GM23338 (cell line): ENCODE data around the gene TMEM178B. TPM values are rescaled to one million over a fixed set of nuclear protein-coding genes. Genes with fewer than 3 reads are reported as not detected.

ENCODE experiments used
- ATAC-seq: fragments of 200-7000 bp; cut with Tn5 transposase; 3 replicates; pipeline ENCODE4 v1.9.1; 2020
- DNase-seq: peaks from one replicate; pipeline ENCODE4 v3.0.0-alpha.2; 2015; ENCODE audit warnings: low spot score
- H2AFZ ChIP-seq: fragments of 200-600 bp; sonication (generic); 2 replicates; pipeline ENCODE4 v1.8.0; 2016; ENCODE audit warnings: antibody characterized with exemption, mild to moderate bottlenecking, moderate library complexity
- H3F3A ChIP-seq: fragments of 200-600 bp; sonication (generic); replicated peaks from 2 replicates; pipeline ENCODE4 v1.8.0; 2017; ENCODE audit warnings: antibody characterized with exemption, mixed run types, low read depth
- H3K27ac ChIP-seq: fragments of 200-600 bp; sonication (generic); 2 replicates; pipeline ENCODE4 v1.6.1; 2016; ENCODE audit warnings: low read depth
- H3K27me3 ChIP-seq: fragments of 200-600 bp; sonication (generic); 2 replicates; pipeline ENCODE4 v1.8.0; 2016; ENCODE audit warnings: mild to moderate bottlenecking, mixed run types, moderate library complexity; ENCODE audit not compliant: insufficient read depth
- H3K36me3 ChIP-seq: fragments of 200-600 bp; sonication (generic); 2 replicates; pipeline ENCODE4 v1.8.0; 2016; ENCODE audit warnings: mild to moderate bottlenecking; ENCODE audit not compliant: insufficient read depth
- H3K4me1 ChIP-seq: fragments of 200-600 bp; sonication (generic); 2 replicates; pipeline ENCODE4 v1.8.0; 2016; ENCODE audit warnings: mild to moderate bottlenecking, moderate library complexity; ENCODE audit not compliant: insufficient read depth
- H3K4me2 ChIP-seq: fragments of 200-600 bp; sonication (generic); 2 replicates; pipeline ENCODE4 v1.7.1; 2017; ENCODE audit warnings: mixed run types
- H3K4me3 ChIP-seq: fragments of 200-600 bp; sonication (generic); 2 replicates; pipeline ENCODE4 v1.6.1; 2016; ENCODE audit warnings: mixed run types
- H3K79me2 ChIP-seq: fragments of 200-600 bp; sonication (generic); replicated peaks from 2 replicates; pipeline ENCODE4 v1.8.0; 2017; ENCODE audit warnings: mild to moderate bottlenecking; ENCODE audit not compliant: insufficient read depth
- H3K9me2 ChIP-seq: fragments of 200-600 bp; sonication (generic); 2 replicates; pipeline ENCODE4 v1.8.0; 2017; ENCODE audit not compliant: insufficient read depth
- H4K20me1 ChIP-seq: fragments of 200-600 bp; sonication (generic); replicated peaks from 2 replicates; pipeline ENCODE4 v1.8.0; 2017; ENCODE audit warnings: mild to moderate bottlenecking; ENCODE audit not compliant: insufficient read depth
- H3K27ac Mint-ChIP-seq: 2 replicates; pipeline ENCODE4 v1.8.0; 2020; ENCODE audit warnings: inconsistent platforms, mild to moderate bottlenecking, moderate library complexity, mixed read lengths
- H3K27me3 Mint-ChIP-seq: 3 replicates; pipeline ENCODE4 v1.8.0; 2022; ENCODE audit warnings: low read depth, mild to moderate bottlenecking, moderate library complexity, mixed read lengths, inconsistent platforms; ENCODE audit not compliant: insufficient read depth, poor library complexity
- H3K36me3 Mint-ChIP-seq: 3 replicates; pipeline ENCODE4 v1.8.0; 2021; ENCODE audit warnings: low read depth, mild to moderate bottlenecking, inconsistent platforms, moderate library complexity, mixed read lengths
- H3K4me1 Mint-ChIP-seq: 3 replicates; pipeline ENCODE4 v1.8.0; 2020; ENCODE audit warnings: mild to moderate bottlenecking, inconsistent platforms, mixed read lengths
- H3K4me3 Mint-ChIP-seq: 3 replicates; pipeline ENCODE4 v1.8.0; 2021; ENCODE audit warnings: moderate library complexity, mild to moderate bottlenecking, inconsistent platforms, mixed read lengths
- H3K9me3 Mint-ChIP-seq: 3 replicates; pipeline ENCODE4 v1.8.0; 2020; ENCODE audit warnings: moderate library complexity, mild to moderate bottlenecking, inconsistent platforms, mixed read lengths
- CREB1 ChIP-seq: fragments of 250-450 bp; sonication (Bioruptor Pico); IDR thresholded peaks from 2 replicates; pipeline ENCODE4 v1.5.0; 2020; ENCODE audit warnings: low read depth, mild to moderate bottlenecking, moderate library complexity
- EZH2 ChIP-seq: fragments of 200-600 bp; sonication (generic); IDR thresholded peaks from one replicate; pipeline ENCODE4 v1.8.0; 2017; ENCODE audit warnings: antibody characterized with exemption, mild to moderate bottlenecking, low read depth; ENCODE audit not compliant: unreplicated experiment
- EZH2phosphoT487 ChIP-seq: fragments of 200-600 bp; sonication (generic); IDR thresholded peaks from one replicate; pipeline ENCODE4 v1.8.1; 2018; ENCODE audit warnings: antibody characterized with exemption; ENCODE audit not compliant: unreplicated experiment
- JUNB ChIP-seq: IDR thresholded peaks from one replicate; pipeline ENCODE4 v1.6.1; 2016; ENCODE audit warnings: antibody characterized with exemption; ENCODE audit not compliant: unreplicated experiment
- NANOG ChIP-seq: IDR thresholded peaks from 2 replicates; pipeline ENCODE4 v1.6.1; 2016; ENCODE audit warnings: antibody characterized with exemption, borderline replicate concordance
- POLR2AphosphoS5 ChIP-seq: IDR thresholded peaks from 2 replicates; pipeline ENCODE4 v1.6.1; 2016; ENCODE audit warnings: antibody characterized with exemption, low read depth
- STAT1 ChIP-seq: IDR thresholded peaks from one replicate; pipeline ENCODE4 v1.6.1; 2016; ENCODE audit warnings: antibody characterized with exemption; ENCODE audit not compliant: unreplicated experiment
- polyA plus RNA-seq: library from polyadenylated mRNA; unstranded; fragments of >200 nt; fragmentation: Nextera tagmentation; extraction: Ambion mirVana; gene quantifications from 2 replicates; pipeline ENCODE4 v1.2.1, GENCODE V29; 2016
- total RNA-seq: library from RNA; depleted of rRNA; stranded (reverse); fragments of >200 nt; shearing (Covaris generic); gene quantifications from 2 replicates; pipeline ENCODE4 v1.2.3, GENCODE V29; 2014
- TF ChIP-seq, protein P1 (sequence below): IDR thresholded peaks from one replicate; pipeline ENCODE4 v1.6.1; 2018; ENCODE audit warnings: antibody characterized with exemption; ENCODE audit not compliant: unreplicated experiment
- TF ChIP-seq, protein P2 (sequence below), 2 experiments: fragments of 200-600 bp in 1 of 2; sonication (generic) in 1 of 2; conservative IDR thresholded peaks; 2 replicates each; pipeline versions ENCODE4 v1.5.1 to v1.6.1; 2016 to 2017; ENCODE audit warnings: antibody characterized with exemption in 2 of 2, low read depth in 2 of 2, mild to moderate bottlenecking in 2 of 2, moderate library complexity in 1 of 2
- TF ChIP-seq, protein P3 (sequence below): fragments of 250-450 bp; sonication (Bioruptor Pico); IDR thresholded peaks from 2 replicates; pipeline ENCODE4 v1.5.0; 2020; ENCODE audit warnings: mild to moderate bottlenecking, moderate library complexity

The TMEM178B gene
- total and polyA plus RNA-seq, 2 experiments from 2014 or later, result 4.9 to 15.6 TPM

DNA sequence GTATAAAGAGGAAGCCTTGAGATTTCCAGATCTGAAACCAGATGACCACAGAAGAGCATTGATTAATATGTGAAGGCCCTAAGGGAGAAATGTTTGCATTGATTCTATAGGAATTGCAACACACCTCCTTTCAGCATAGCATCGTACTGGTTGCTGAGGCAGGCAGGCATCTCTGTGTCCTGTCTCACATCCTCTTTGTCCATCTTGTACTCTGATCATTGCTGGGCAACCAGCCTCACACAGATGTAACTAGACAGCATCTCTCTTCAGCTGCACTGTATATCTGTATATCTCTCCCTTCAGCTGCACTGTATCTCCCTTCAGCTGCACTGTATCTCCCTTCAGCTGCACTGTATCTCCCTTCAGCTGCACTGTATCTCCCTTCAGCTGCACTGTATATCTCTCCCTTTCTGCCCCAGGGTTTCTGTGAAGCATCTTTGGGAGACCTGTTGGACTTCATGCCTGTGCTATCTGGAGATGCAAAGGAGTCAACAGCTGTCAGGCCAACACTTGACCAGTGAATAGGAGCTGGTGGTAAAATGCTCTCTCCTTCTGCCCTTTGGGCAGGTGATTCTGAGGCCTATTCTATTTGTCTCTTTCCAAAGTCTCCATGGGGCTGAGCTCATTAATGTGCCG, 40.3 kb downstream of the TMEM178B start:
- Histone ChIP-seq H4K20me1 (no peaks in the 10 kb centered on the region; the same call in 1 of the 2 replicates), H3K9me2 (0 out of 2 replicates have a peak, but pooled peaks cover 3% of the 10 kb centered on the region), H2AFZ (no peak overlapping the region), H3F3A (no peaks in the 10 kb centered on the region), H3K4me3 (no peak overlapping the region), H3K27ac (no peak overlapping the region), H3K4me2 (no peak overlapping the region), H3K36me3 (no peaks in the 10 kb centered on the region), H3K79me2 (peaks cover 35% of the 10 kb centered on the region), H3K27me3 (no peaks in the 10 kb centered on the region), H3K4me1 (peaks cover 11% of the 10 kb centered on the region)
- H3K27ac Mint-ChIP-seq, result no peak overlapping the region
- TF ChIP-seq STAT1, result no peak
- TF ChIP-seq, protein P1, sequence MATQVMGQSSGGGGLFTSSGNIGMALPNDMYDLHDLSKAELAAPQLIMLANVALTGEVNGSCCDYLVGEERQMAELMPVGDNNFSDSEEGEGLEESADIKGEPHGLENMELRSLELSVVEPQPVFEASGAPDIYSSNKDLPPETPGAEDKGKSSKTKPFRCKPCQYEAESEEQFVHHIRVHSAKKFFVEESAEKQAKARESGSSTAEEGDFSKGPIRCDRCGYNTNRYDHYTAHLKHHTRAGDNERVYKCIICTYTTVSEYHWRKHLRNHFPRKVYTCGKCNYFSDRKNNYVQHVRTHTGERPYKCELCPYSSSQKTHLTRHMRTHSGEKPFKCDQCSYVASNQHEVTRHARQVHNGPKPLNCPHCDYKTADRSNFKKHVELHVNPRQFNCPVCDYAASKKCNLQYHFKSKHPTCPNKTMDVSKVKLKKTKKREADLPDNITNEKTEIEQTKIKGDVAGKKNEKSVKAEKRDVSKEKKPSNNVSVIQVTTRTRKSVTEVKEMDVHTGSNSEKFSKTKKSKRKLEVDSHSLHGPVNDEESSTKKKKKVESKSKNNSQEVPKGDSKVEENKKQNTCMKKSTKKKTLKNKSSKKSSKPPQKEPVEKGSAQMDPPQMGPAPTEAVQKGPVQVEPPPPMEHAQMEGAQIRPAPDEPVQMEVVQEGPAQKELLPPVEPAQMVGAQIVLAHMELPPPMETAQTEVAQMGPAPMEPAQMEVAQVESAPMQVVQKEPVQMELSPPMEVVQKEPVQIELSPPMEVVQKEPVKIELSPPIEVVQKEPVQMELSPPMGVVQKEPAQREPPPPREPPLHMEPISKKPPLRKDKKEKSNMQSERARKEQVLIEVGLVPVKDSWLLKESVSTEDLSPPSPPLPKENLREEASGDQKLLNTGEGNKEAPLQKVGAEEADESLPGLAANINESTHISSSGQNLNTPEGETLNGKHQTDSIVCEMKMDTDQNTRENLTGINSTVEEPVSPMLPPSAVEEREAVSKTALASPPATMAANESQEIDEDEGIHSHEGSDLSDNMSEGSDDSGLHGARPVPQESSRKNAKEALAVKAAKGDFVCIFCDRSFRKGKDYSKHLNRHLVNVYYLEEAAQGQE, result no peak
- no peak for TF ChIP-seq EZH2phosphoT487
- no peak for TF ChIP-seq JUNB
- TF ChIP-seq CREB1, result no peak
- no peak for TF ChIP-seq NANOG
- TF ChIP-seq, protein P2, sequence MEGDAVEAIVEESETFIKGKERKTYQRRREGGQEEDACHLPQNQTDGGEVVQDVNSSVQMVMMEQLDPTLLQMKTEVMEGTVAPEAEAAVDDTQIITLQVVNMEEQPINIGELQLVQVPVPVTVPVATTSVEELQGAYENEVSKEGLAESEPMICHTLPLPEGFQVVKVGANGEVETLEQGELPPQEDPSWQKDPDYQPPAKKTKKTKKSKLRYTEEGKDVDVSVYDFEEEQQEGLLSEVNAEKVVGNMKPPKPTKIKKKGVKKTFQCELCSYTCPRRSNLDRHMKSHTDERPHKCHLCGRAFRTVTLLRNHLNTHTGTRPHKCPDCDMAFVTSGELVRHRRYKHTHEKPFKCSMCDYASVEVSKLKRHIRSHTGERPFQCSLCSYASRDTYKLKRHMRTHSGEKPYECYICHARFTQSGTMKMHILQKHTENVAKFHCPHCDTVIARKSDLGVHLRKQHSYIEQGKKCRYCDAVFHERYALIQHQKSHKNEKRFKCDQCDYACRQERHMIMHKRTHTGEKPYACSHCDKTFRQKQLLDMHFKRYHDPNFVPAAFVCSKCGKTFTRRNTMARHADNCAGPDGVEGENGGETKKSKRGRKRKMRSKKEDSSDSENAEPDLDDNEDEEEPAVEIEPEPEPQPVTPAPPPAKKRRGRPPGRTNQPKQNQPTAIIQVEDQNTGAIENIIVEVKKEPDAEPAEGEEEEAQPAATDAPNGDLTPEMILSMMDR (conservative IDR thresholded peaks at IDR 0.05; ENCODE audit: low read depth in 2 of 2), result no peak
- TF ChIP-seq EZH2, result no peak
- TF ChIP-seq POLR2AphosphoS5, result no peak
- TF ChIP-seq, protein P3, sequence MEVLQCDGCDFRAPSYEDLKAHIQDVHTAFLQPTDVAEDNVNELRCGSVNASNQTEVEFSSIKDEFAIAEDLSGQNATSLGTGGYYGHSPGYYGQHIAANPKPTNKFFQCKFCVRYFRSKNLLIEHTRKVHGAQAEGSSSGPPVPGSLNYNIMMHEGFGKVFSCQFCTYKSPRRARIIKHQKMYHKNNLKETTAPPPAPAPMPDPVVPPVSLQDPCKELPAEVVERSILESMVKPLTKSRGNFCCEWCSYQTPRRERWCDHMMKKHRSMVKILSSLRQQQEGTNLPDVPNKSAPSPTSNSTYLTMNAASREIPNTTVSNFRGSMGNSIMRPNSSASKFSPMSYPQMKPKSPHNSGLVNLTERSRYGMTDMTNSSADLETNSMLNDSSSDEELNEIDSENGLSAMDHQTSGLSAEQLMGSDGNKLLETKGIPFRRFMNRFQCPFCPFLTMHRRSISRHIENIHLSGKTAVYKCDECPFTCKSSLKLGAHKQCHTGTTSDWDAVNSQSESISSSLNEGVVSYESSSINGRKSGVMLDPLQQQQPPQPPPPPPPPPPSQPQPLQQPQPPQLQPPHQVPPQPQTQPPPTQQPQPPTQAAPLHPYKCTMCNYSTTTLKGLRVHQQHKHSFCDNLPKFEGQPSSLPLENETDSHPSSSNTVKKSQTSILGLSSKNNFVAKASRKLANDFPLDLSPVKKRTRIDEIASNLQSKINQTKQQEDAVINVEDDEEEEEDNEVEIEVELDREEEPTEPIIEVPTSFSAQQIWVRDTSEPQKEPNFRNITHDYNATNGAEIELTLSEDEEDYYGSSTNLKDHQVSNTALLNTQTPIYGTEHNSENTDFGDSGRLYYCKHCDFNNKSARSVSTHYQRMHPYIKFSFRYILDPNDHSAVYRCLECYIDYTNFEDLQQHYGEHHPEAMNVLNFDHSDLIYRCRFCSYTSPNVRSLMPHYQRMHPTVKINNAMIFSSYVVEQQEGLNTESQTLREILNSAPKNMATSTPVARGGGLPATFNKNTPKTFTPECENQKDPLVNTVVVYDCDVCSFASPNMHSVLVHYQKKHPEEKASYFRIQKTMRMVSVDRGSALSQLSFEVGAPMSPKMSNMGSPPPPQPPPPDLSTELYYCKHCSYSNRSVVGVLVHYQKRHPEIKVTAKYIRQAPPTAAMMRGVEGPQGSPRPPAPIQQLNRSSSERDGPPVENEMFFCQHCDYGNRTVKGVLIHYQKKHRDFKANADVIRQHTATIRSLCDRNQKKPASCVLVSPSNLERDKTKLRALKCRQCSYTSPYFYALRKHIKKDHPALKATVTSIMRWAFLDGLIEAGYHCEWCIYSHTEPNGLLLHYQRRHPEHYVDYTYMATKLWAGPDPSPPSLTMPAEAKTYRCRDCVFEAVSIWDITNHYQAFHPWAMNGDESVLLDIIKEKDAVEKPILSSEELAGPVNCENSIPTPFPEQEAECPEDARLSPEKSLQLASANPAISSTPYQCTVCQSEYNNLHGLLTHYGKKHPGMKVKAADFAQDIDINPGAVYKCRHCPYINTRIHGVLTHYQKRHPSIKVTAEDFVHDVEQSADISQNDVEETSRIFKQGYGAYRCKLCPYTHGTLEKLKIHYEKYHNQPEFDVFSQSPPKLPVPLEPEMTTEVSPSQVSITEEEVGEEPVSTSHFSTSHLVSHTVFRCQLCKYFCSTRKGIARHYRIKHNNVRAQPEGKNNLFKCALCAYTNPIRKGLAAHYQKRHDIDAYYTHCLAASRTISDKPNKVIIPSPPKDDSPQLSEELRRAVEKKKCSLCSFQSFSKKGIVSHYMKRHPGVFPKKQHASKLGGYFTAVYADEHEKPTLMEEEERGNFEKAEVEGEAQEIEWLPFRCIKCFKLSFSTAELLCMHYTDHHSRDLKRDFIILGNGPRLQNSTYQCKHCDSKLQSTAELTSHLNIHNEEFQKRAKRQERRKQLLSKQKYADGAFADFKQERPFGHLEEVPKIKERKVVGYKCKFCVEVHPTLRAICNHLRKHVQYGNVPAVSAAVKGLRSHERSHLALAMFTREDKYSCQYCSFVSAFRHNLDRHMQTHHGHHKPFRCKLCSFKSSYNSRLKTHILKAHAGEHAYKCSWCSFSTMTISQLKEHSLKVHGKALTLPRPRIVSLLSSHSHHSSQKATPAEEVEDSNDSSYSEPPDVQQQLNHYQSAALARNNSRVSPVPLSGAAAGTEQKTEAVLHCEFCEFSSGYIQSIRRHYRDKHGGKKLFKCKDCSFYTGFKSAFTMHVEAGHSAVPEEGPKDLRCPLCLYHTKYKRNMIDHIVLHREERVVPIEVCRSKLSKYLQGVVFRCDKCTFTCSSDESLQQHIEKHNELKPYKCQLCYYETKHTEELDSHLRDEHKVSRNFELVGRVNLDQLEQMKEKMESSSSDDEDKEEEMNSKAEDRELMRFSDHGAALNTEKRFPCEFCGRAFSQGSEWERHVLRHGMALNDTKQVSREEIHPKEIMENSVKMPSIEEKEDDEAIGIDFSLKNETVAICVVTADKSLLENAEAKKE (CRISPR knock-in tag), result no peak
- DNase-seq, result no peak
- H3K4me3 Mint-ChIP-seq, result no peak overlapping the region
- H3K36me3 Mint-ChIP-seq, result peaks cover 6% of the 10 kb centered on the region; the same call in 1 of the 3 replicates
- H3K4me1 Mint-ChIP-seq, result peaks cover 11% of the 10 kb centered on the region
- peaks cover 3% of the 10 kb centered on the region; the same call in 2 of the 3 replicates for H3K9me3 Mint-ChIP-seq
- H3K27me3 Mint-ChIP-seq, result peaks cover 1% of the 10 kb centered on the region
- ATAC-seq, result no peak
